ENCODE results near the gene KAZN. TPM values are rescaled to one million over a fixed set of nuclear protein-coding genes. Genes with fewer than 3 reads are reported as not detected.

KAZN gene
- total and polyA plus RNA-seq, 2 experiments from 2014 or later, result 7.9 to 15.6 TPM

GRCh38 chr1:14936815-14937214 lies 338.3 kb downstream of the KAZN start:
- Histone ChIP-seq H3K4me2 (peak overlapping the region; percentile 52), H3K36me3 (replicated peaks; ENCODE audit: insufficient read depth, low read depth) (no peaks in the 10 kb centered on the region), H3K9me3 (ENCODE audit: low read depth) (no peaks in the 10 kb centered on the region), H4K20me1 (ENCODE audit: insufficient read depth, poor library complexity, severe bottlenecking) (no peaks in the 10 kb centered on the region), H2AFZ (no peak overlapping the region), H3K27ac (no peak overlapping the region), H3K79me2 (peaks cover 26% of the 10 kb centered on the region), H3K4me1 (ENCODE audit: insufficient read depth) (peaks cover 24% of the 10 kb centered on the region), H3K4me3 (no peak overlapping the region), H3K9me2 (replicated peaks; ENCODE audit: insufficient read depth) (no peaks in the 10 kb centered on the region), H3K27me3 (no peaks in the 10 kb centered on the region)
- DNase-seq (ENCODE audit: low spot score), result no peak
- TF ChIP-seq CTCF (IDR thresholded peaks at IDR 0.05; ENCODE audit: poor library complexity) (no peak), EZH2 (IDR thresholded peaks at IDR 0.05; ENCODE audit: borderline replicate concordance) (no peak), EZH2phosphoT487 (IDR thresholded peaks at IDR 0.05; ENCODE audit: low read depth, severe bottlenecking, unreplicated experiment) (no peak)
- WGBS (ENCODE audit: low lambda C conversion rate, missing lambda C conversion rate), result 66% methylated on average over 6 of the region's 6 CpGs

- Histone ChIP-seq H3K4me2 (peak overlapping the region; percentile 52), H3K9me2 (replicated peaks; ENCODE audit: insufficient read depth) (no peaks in the 10 kb centered on the region), H3K4me3 (no peak overlapping the region), H3K4me1 (ENCODE audit: insufficient read depth) (peaks cover 25% of the 10 kb centered on the region), H2AFZ (no peak overlapping the region), H3K27ac (peak overlapping the region; percentile 66), H4K20me1 (ENCODE audit: insufficient read depth, poor library complexity, severe bottlenecking) (peaks cover 1% of the 10 kb centered on the region), H3K9me3 (ENCODE audit: low read depth) (no peaks in the 10 kb centered on the region), H3K79me2 (peaks cover 28% of the 10 kb centered on the region), H3K36me3 (replicated peaks; ENCODE audit: insufficient read depth, low read depth) (no peaks in the 10 kb centered on the region), H3K27me3 (no peaks in the 10 kb centered on the region)
- no peak for TF ChIP-seq CTCF (IDR thresholded peaks at IDR 0.05; ENCODE audit: poor library complexity)
- TF ChIP-seq EZH2phosphoT487 (IDR thresholded peaks at IDR 0.05; ENCODE audit: low read depth, severe bottlenecking, unreplicated experiment), result no peak
- no peak for TF ChIP-seq EZH2 (IDR thresholded peaks at IDR 0.05; ENCODE audit: borderline replicate concordance)
- 36% methylated on average over 11 of the region's 11 CpGs for WGBS (ENCODE audit: low lambda C conversion rate, missing lambda C conversion rate)
- DNase-seq (ENCODE audit: low spot score), result no peak
These were observed 338.9 kb downstream of the KAZN start for GRCh38 chr1:14937288-14937949.

GRCh38 chr1:14939527-14940284 lies 341.2 kb downstream of the KAZN start:
- Histone ChIP-seq H3K79me2 (peaks cover 25% of the 10 kb centered on the region), H3K9me3 (ENCODE audit: low read depth) (no peaks in the 10 kb centered on the region), H3K9me2 (replicated peaks; ENCODE audit: insufficient read depth) (no peaks in the 10 kb centered on the region), H3K4me2 (no peak overlapping the region), H2AFZ (no peak overlapping the region), H3K4me1 (ENCODE audit: insufficient read depth) (peaks cover 48% of the 10 kb centered on the region), H3K27ac (no peak overlapping the region), H3K36me3 (replicated peaks; ENCODE audit: insufficient read depth, low read depth) (no peaks in the 10 kb centered on the region), H4K20me1 (ENCODE audit: insufficient read depth, poor library complexity, severe bottlenecking) (peaks cover 4% of the 10 kb centered on the region), H3K27me3 (no peaks in the 10 kb centered on the region), H3K4me3 (no peak overlapping the region)
- WGBS (ENCODE audit: low lambda C conversion rate, missing lambda C conversion rate), result 90% methylated on average over 9 of the region's 9 CpGs
- no peak for TF ChIP-seq EZH2 (IDR thresholded peaks at IDR 0.05; ENCODE audit: borderline replicate concordance)
- TF ChIP-seq EZH2phosphoT487 (IDR thresholded peaks at IDR 0.05; ENCODE audit: low read depth, severe bottlenecking, unreplicated experiment), result no peak
- no peak for TF ChIP-seq CTCF (IDR thresholded peaks at IDR 0.05; ENCODE audit: poor library complexity)
- DNase-seq (ENCODE audit: low spot score), result no peak
